GM23248 (cell line): Measurements from ENCODE around the gene SMG9.

Experiments
- EZH2 ChIP-seq: fragments of 200-600 bp; sonication (generic); IDR thresholded peaks from 2 replicates; pipeline ENCODE4 v1.6.1; 2018; ENCODE audit warnings: antibody characterized with exemption, mild to moderate bottlenecking; ENCODE audit not compliant: insufficient read depth, poor library complexity, severe bottlenecking
- EZH2phosphoT487 ChIP-seq: fragments of 200-600 bp; sonication (generic); IDR thresholded peaks from 2 replicates; pipeline ENCODE4 v1.6.1; 2018; ENCODE audit warnings: antibody characterized with exemption, moderate library complexity, mild to moderate bottlenecking, low read depth; ENCODE audit not compliant: insufficient read depth

DNA sequence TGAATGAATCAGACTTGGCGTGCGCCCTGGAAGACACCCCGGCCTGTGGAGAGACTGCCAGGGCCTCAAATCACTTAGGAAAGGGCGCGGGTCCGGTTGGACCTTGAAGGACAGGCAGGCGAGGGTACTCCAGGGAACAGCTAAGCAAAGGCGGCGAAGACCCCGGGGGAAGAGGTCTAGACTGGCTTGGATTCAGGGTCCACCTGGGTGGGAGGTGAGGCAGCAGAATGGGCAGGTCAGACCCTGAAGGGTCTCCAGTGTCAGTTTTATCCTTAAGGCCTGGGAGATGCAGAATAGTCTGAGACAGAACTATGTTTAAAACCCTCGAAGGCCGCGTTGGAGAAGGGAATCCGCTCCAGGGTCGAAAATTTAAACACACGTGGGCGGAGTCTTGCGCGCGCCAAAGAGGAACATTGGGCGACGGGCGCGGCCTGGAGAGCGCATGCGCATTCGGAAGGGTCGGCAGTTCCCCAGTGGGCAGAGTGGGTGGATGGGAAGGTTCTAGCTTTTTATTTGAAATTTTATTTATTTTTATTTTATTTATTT, 567 bp upstream of the SMG9 start:
- TF ChIP-seq EZH2 (no peak), EZH2phosphoT487 (no peak)
